T-helper 2 cell treated with Interferon-gamma antibody and Interleukin-4, amounts not matched to agents 5 μg/mL and 100 μg/mL, for 36 hours (primary cell): ENCODE measurements around the gene LRRIQ4.
A peak's percentile ranks its signal among the peaks of the same experiment; 100 is the strongest.

Experiments
- DNase-seq: peaks from one replicate; pipeline ENCODE4 v3.0.0; 2021; ENCODE audit warnings: low spot score
- H3K27ac Mint-ChIP-seq: one replicate; pipeline ENCODE4 v1.8.0; 2021; ENCODE audit warnings: mild to moderate bottlenecking, mixed read lengths
- H3K27me3 Mint-ChIP-seq: one replicate; pipeline ENCODE4 v1.8.0; 2021; ENCODE audit warnings: low read depth, mixed read lengths
- H3K36me3 Mint-ChIP-seq: one replicate; pipeline ENCODE4 v1.8.0; 2021; ENCODE audit warnings: low read depth, mixed read lengths
- H3K4me1 Mint-ChIP-seq: one replicate; pipeline ENCODE4 v1.8.0; 2021; ENCODE audit warnings: low read depth, mixed read lengths
- H3K4me3 Mint-ChIP-seq: one replicate; pipeline ENCODE4 v1.8.0; 2022; ENCODE audit warnings: mild to moderate bottlenecking, moderate library complexity, mixed read lengths
- H3K9me3 Mint-ChIP-seq: one replicate; pipeline ENCODE4 v1.8.0; 2021; ENCODE audit warnings: mixed read lengths

LRRIQ4 gene

DNA sequence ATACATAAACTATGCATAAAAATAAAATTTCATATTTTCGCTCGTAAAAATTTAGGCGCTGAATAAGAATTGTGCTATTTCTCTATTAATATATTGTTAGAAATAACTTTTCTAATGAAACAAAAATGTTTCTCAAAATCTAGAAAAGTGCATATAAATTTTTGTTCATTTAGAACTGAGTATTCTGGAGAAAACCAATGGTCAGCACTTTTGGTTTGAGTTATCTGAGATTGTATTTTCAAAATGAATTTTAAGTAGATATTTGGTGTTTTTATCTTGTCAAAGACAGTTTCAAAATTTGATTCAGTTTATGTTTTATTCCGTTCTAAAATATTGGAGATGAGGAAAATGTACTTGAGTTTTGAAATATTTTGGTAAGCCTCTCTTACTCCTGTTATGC lies 25.6 kb upstream of the LRRIQ4 start:
- DNase-seq, result no peak
- H3K27ac Mint-ChIP-seq, result no peak overlapping the region
- no peak overlapping the region for H3K4me3 Mint-ChIP-seq
- H3K9me3 Mint-ChIP-seq, result no peaks in the 10 kb centered on the region
- peaks cover 43% of the 10 kb centered on the region for H3K36me3 Mint-ChIP-seq
- peaks cover 17% of the 10 kb centered on the region for H3K4me1 Mint-ChIP-seq
- H3K27me3 Mint-ChIP-seq, result no peaks in the 10 kb centered on the region

DNA sequence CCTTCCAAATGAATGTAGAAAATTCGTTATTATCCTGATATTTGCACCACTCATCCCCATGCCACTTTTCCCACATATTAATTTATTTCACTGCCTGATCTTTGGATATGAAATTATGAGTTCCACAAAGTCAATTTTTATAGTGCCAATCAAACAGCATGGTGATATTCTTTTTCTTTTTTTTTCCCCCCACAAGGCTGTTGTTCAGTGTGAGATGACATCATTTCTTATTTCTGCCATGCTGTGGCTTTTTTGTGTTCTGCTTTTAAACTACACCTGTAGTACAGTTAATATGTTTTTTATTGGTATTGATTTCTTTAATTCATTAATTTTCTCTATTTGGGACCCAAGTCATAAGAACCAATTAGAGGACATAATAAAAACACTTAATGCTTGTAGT lies 24.9 kb upstream of the LRRIQ4 start:
- peaks cover 43% of the 10 kb centered on the region for H3K36me3 Mint-ChIP-seq
- no peak overlapping the region for H3K4me3 Mint-ChIP-seq
- peaks cover 15% of the 10 kb centered on the region for H3K4me1 Mint-ChIP-seq
- no peak for DNase-seq
- no peaks in the 10 kb centered on the region for H3K27me3 Mint-ChIP-seq
- no peak overlapping the region for H3K27ac Mint-ChIP-seq
- no peaks in the 10 kb centered on the region for H3K9me3 Mint-ChIP-seq

DNA sequence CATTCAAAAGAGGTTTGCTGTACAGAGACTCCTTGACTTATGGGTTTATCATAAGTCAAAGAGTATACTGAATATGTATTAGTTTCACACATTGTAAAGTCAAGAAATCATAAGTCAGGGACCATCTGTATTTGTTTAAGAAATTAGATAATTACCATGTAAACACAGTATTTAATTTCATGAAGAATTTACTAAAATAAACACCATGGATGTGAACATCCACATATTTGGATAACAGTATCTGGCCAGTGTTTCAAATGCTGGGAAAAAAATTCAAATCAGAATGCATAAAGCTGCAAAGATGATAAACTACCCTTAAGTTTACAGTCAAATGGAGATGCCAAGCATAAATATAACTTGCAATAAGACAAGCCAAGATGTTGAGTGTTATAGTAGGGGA lies 22.5 kb upstream of the LRRIQ4 start:
- H3K4me3 Mint-ChIP-seq, result no peak overlapping the region
- no peaks in the 10 kb centered on the region for H3K27me3 Mint-ChIP-seq
- no peak overlapping the region for H3K27ac Mint-ChIP-seq
- H3K4me1 Mint-ChIP-seq, result peaks cover 13% of the 10 kb centered on the region
- peaks cover 45% of the 10 kb centered on the region for H3K36me3 Mint-ChIP-seq
- no peaks in the 10 kb centered on the region for H3K9me3 Mint-ChIP-seq
- no peak for DNase-seq

DNA sequence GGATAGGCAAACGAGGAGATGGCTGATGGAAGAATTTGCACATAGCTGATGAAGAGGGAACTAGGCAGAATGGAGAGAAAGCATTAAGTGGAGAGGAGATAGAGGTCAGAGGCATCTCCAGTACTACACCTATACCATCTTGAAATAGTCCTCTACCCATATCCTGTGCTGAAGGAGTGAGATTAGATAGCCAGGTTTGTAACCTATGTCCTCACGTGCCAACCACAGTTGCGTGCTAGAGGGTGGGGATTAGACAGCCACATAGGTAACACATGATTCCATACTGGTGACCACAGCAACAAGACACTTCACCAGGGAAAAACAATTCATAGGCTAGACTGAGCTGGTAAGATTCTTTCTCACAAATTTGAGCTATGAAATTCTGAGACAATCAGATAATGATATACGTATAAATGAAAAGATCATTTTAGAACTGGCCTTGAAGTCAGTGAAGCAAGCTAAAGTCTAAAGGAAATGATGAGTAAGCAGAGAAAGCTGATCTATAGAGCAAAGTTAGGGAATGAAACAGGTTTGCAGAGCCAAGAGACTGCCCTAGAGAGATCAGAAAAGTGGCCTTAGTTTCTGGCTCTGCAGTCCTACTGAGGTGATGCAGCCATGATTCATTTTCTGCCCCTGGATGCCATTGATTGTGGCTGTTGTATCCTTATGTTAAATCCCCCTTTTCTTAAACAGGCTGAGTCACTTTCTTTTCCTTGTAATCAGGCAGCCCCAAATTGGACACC lies 21.8 kb upstream of the LRRIQ4 start:
- no peak overlapping the region for H3K27ac Mint-ChIP-seq
- H3K27me3 Mint-ChIP-seq, result no peaks in the 10 kb centered on the region
- H3K4me1 Mint-ChIP-seq, result peaks cover 14% of the 10 kb centered on the region
- H3K9me3 Mint-ChIP-seq, result no peaks in the 10 kb centered on the region
- no peak overlapping the region for H3K4me3 Mint-ChIP-seq
- H3K36me3 Mint-ChIP-seq, result peaks cover 42% of the 10 kb centered on the region
- DNase-seq, result no peak

DNA sequence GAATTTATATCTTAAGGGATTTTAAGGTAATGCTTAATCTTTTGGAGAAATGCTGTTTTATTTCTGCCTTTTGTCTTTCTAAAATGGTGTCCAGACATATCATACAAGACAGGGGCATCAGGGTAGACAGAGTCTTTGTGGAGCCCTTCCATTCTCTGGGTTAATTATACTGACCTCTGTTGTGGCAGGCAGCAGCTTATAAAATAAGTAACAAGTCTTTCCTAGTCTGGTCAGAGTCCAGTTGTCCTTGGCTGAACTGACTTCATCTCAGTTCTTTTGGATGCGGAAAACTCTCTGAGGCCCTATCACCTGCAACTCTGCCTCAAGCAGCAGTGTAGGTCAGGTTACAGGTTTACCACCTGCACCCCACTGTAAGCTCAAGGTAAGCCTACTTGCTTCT lies 20.3 kb upstream of the LRRIQ4 start:
- Mint-ChIP-seq H3K27ac (no peak overlapping the region), H3K9me3 (no peaks in the 10 kb centered on the region), H3K36me3 (peaks cover 31% of the 10 kb centered on the region), H3K27me3 (no peaks in the 10 kb centered on the region), H3K4me1 (peaks cover 15% of the 10 kb centered on the region), H3K4me3 (no peak overlapping the region)
- no peak for DNase-seq

DNA sequence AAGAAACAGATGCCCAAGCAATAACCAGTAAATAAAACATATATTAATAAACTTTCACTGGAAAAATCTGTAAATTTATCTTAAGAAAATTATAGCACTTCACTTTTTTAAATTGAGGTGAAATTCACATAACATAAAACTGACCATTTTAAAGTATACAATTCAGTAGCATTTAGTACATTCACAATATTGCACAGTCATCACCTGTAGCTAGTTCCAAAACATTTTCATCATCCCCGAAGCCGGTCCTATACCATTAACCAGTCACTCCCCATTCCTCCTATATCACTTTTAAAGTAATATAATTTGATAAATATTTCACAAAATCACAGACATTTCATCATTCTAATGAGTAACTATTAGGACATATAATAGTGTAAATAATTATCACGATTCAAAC lies 8.0 kb upstream of the LRRIQ4 start:
- Mint-ChIP-seq H3K27ac (no peak overlapping the region), H3K4me1 (peaks cover 15% of the 10 kb centered on the region), H3K9me3 (no peaks in the 10 kb centered on the region), H3K36me3 (peaks cover 17% of the 10 kb centered on the region), H3K27me3 (no peaks in the 10 kb centered on the region), H3K4me3 (no peak overlapping the region)
- no peak for DNase-seq

DNA sequence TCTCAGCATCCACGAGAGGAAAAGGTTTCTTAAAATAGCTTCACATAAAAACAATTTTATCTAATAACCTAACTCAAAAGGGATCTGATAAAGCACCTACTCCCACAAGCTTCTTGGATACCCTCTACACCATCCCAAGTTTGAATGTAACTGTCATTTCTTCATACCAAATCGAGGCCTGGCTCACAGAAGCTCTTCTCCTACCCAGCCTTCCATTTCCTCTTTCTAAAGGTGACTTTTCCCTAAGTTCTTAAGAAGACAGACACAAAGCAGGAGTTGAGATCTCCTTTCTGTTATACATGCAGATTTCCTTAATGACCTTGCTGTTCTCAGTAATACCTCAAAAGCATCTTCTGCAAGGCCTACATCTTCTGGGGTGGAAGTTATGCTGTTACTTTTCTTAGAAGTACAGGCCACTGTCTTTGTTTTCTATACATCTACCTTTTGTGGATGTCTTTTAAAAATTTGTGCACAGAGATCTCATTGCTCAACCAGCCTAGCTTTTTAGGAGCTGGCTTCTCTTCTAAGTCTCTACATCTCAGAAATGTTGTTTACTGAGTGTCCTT lies 3.4 kb upstream of the LRRIQ4 start:
- H3K9me3 Mint-ChIP-seq, result no peaks in the 10 kb centered on the region
- DNase-seq, result no peak
- peaks cover 33% of the 10 kb centered on the region for H3K4me1 Mint-ChIP-seq
- no peaks in the 10 kb centered on the region for H3K27me3 Mint-ChIP-seq
- H3K27ac Mint-ChIP-seq, result peak overlapping the region; percentile 46
- H3K36me3 Mint-ChIP-seq, result peaks cover 7% of the 10 kb centered on the region
- peak overlapping the region; percentile 41 for H3K4me3 Mint-ChIP-seq

DNA sequence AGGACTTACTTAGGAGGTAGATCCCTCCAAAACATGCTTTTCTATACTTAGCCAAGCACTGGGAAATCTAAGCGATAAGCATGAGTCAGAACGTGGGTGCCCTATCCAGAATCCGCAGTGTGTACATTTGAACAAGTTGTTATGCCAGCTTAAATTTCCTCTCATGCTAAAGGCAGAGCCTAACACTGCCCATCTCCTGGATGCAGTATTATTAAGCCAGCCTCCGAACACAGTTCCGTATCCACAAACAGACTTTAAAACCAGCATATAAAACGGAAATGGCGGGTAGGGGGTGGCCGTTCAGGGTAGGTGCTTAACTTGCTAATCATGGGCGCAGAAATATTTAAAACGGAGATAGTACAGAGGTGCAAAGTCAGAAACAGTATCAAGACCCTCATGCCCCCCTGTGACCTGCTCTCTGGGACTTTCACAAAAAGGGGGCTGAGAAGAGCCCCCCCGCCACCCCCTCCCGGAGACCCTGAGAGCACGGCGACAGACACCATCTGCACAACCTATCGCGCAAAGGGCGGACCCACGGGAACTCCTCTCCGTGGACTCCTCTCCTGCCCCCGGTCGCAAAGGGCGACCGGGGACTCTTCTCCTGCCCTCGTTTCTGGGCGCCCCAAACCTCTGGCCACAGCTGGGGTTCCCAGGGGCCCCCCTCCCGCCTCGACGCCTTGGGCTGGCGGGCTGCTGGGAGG lies 889 bp upstream of the LRRIQ4 start:
- H3K9me3 Mint-ChIP-seq, result peaks cover 20% of the 10 kb centered on the region
- DNase-seq, result no peak
- H3K4me1 Mint-ChIP-seq, result peaks cover 33% of the 10 kb centered on the region
- H3K27me3 Mint-ChIP-seq, result peaks cover 11% of the 10 kb centered on the region
- peak overlapping the region; percentile 82 for H3K27ac Mint-ChIP-seq
- H3K36me3 Mint-ChIP-seq, result peaks cover 12% of the 10 kb centered on the region
- peak overlapping the region; percentile 85 for H3K4me3 Mint-ChIP-seq

DNA sequence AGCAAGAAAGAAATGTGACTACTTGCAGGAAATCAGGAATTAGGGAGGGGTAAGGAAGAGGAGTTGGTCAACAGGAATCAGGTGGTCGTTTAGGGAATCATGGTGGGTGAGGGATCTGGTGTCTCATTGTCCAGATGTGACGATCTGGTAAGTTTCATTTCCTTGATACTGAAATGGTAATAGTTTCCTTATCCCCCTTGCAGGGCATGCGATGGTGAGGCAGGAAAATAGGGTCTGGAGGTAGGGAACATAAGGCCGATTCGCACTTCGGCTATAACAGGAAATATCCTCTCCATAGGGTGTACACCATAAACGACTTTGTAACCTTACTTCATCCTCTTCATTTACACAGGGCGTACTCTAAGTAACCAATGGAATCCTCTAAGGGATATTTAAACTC lies 608 bp downstream of the LRRIQ4 start:
- Mint-ChIP-seq H3K27me3 (peaks cover 25% of the 10 kb centered on the region), H3K36me3 (peaks cover 11% of the 10 kb centered on the region), H3K4me3 (peak overlapping the region; percentile 85), H3K9me3 (peaks cover 28% of the 10 kb centered on the region), H3K4me1 (peaks cover 32% of the 10 kb centered on the region), H3K27ac (peak overlapping the region; percentile 82)
- no peak for DNase-seq

DNA sequence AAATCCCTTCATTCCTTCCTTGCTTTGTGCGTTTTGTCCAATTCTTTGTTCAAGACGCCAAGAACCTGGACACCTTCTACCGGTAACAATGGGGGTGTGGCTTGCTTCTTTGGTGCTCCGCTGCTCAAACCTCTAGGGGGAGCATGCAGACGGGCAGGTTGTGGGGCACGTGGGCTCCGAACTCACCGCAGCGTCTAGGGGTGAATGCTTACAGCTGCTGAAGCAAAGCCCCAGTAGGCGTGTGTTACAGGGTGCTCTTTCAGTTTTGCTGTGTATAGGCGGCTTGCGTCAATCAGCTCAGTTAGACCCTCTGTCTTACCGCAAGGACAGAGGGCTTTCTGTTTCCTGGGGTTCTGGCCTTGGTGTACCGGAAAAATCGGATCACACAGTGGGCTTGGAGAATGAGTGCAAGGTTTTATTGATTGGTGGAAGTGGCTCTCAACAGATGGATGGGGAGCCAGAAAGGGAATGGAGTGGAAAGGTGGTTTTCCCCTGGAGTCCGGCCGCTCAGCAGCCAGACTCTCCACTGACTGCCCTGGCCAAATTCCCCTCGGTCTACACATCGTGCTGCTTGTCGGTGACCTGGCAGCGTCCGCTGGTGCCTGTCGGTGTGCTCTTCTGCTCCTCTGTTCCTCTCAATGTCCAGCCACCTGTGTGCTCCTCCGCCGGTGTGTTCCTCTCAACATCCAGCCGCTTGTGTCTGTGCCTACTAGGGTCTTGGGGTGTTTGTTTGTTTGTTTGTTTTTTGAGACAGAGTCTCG lies 1.3 kb downstream of the LRRIQ4 start:
- H3K4me3 Mint-ChIP-seq, result peak overlapping the region; percentile 85
- H3K27ac Mint-ChIP-seq, result peak overlapping the region; percentile 82
- peaks cover 10% of the 10 kb centered on the region for H3K36me3 Mint-ChIP-seq
- H3K4me1 Mint-ChIP-seq, result peaks cover 27% of the 10 kb centered on the region
- peak; percentile 79 for DNase-seq
- peaks cover 26% of the 10 kb centered on the region for H3K27me3 Mint-ChIP-seq
- H3K9me3 Mint-ChIP-seq, result peaks cover 28% of the 10 kb centered on the region

DNA sequence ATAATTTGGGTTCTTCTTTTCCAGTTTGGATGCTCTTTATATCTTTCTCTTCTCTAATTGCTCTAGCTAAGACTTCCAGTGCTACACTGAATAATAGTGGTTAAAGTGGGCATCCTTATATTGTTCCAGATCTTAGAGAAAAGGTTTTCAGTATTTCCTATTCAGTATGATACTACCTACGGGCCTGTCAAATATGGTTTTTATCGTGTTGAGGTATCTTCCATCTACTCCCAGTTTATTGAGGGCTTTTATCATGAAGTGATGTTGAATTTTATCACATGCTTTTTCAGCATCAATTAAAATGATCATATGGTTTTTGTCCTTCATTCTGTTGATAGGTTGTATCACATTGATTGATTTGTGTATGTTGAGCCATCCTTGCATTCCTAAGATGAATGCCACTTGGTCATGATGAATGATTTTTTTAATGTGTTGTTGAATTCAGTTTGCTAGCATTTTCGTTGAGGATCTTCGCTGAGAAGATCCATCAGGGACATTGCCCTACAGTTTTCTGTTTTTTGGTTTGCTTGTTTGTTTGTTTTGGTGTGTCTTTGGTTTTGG lies 3.0 kb downstream of the LRRIQ4 start:
- Mint-ChIP-seq H3K9me3 (peaks cover 28% of the 10 kb centered on the region), H3K4me1 (peaks cover 21% of the 10 kb centered on the region), H3K4me3 (no peak overlapping the region), H3K36me3 (peaks cover 10% of the 10 kb centered on the region), H3K27ac (no peak overlapping the region), H3K27me3 (peaks cover 35% of the 10 kb centered on the region)
- DNase-seq, result no peak

DNA sequence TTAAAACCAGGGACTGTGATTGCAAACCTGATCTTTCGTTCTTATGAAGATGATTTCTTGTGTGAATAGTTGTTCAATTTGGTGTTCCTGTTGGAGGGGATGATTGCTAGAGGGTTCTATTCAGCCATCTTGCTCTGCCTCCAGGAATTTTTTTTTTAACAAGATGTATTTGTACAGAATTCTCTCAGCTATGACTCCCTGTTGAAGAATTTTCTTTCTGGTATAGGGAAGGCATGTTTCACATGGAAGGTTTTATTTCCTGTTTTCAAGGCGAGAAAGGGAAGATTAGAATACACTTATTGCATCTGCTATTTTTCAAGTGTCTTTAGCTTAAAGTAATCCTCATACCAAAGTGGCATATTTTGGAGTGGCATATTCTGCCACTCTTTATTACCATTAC lies 5.6 kb downstream of the LRRIQ4 start:
- H3K9me3 Mint-ChIP-seq, result peaks cover 28% of the 10 kb centered on the region
- H3K27ac Mint-ChIP-seq, result no peak overlapping the region
- peaks cover 8% of the 10 kb centered on the region for H3K4me1 Mint-ChIP-seq
- peaks cover 38% of the 10 kb centered on the region for H3K27me3 Mint-ChIP-seq
- H3K4me3 Mint-ChIP-seq, result no peak overlapping the region
- DNase-seq, result no peak
- peaks cover 10% of the 10 kb centered on the region for H3K36me3 Mint-ChIP-seq

DNA sequence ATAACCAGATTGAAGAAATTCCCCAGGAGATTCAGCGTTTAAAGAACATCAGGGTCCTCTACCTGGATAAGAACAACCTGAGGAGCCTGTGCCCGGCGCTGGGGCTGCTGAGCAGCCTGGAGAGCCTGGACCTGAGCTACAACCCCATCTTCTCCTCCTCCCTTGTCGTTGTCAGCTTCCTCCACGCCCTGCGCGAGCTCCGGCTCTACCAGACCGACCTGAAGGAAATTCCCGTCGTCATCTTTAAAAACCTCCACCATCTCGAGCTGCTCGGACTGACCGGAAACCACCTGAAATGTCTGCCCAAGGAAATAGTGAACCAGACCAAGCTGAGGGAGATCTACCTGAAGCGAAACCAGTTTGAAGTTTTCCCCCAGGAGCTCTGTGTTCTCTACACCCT lies 9.4 kb downstream of the LRRIQ4 start:
- H3K4me3 Mint-ChIP-seq, result no peak overlapping the region
- no peaks in the 10 kb centered on the region for H3K36me3 Mint-ChIP-seq
- peaks cover 31% of the 10 kb centered on the region for H3K27me3 Mint-ChIP-seq
- H3K27ac Mint-ChIP-seq, result no peak overlapping the region
- no peak for DNase-seq
- peaks cover 4% of the 10 kb centered on the region for H3K9me3 Mint-ChIP-seq
- H3K4me1 Mint-ChIP-seq, result no peaks in the 10 kb centered on the region

DNA sequence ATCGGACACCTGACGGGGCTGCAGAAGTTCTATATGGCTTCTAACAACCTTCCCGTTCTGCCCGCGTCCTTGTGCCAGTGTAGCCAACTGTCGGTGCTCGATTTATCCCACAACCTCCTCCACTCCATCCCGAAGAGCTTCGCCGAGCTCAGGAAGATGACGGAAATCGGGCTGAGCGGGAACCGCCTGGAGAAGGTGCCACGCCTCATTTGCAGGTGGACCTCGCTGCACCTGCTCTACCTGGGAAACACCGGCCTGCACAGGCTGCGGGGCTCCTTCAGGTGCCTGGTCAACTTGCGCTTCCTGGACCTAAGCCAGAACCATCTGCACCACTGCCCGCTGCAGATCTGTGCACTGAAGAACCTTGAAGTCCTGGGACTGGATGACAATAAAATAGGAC lies 9.9 kb downstream of the LRRIQ4 start:
- no peak for DNase-seq
- H3K36me3 Mint-ChIP-seq, result no peaks in the 10 kb centered on the region
- no peaks in the 10 kb centered on the region for H3K9me3 Mint-ChIP-seq
- H3K4me1 Mint-ChIP-seq, result no peaks in the 10 kb centered on the region
- H3K4me3 Mint-ChIP-seq, result no peak overlapping the region
- H3K27me3 Mint-ChIP-seq, result peaks cover 26% of the 10 kb centered on the region
- H3K27ac Mint-ChIP-seq, result no peak overlapping the region
